HG02763 (cell line): ENCODE data around the gene SMR3A.
A peak's percentile ranks its signal among the peaks of the same experiment; 100 is the strongest.

ENCODE experiments used
- ATAC-seq: cut with Tn5 transposase; IDR thresholded peaks from one replicate; pipeline ENCODE4 v1.9.1; 2021; ENCODE audit warnings: mild to moderate bottlenecking, moderate library complexity; ENCODE audit not compliant: unreplicated experiment

Gene SMR3A

GRCh38 chr4:70360460-70360859 is at the start of gene SMR3A:
Gene SMR3A (plus strand): TSS chr4:70360760. CDS start chr4:70362116, 1,356 bp downstream.
- ATAC-seq = no peak

GRCh38 chr4:70313736-70314135 is 46.8 kb upstream of the SMR3A start:
- ATAC-seq = no peak

GRCh38 chr4:70315928-70316327 is 44.6 kb upstream of the SMR3A start:
- ATAC-seq = no peak

- ATAC-seq = no peak
These were observed 34.5 kb upstream of the SMR3A start for GRCh38 chr4:70326052-70326451.

GRCh38 chr4:70334681-70335080 is 25.9 kb upstream of the SMR3A start, which contains the start of gene CABS1:
Gene CABS1 (plus strand): TSS chr4:70334981. CDS start chr4:70335040, 59 bp downstream.
- no peak for ATAC-seq

- no peak for ATAC-seq
These were observed 24.5 kb upstream of the SMR3A start for GRCh38 chr4:70336043-70336442.

GRCh38 chr4:70337886-70338420 is 22.6 kb upstream of the SMR3A start:
- no peak for ATAC-seq

GRCh38 chr4:70356185-70356584 is 4.4 kb upstream of the SMR3A start:
- no peak for ATAC-seq

- ATAC-seq = no peak
These were observed 1.4 kb upstream of the SMR3A start for GRCh38 chr4:70359115-70359661.

GRCh38 chr4:70364002-70364401 is 3.4 kb downstream of the SMR3A start:
- ATAC-seq = no peak

- no peak for ATAC-seq
These were observed 4.9 kb downstream of the SMR3A start for GRCh38 chr4:70365479-70365878.

GRCh38 chr4:70367813-70368212 is 7.3 kb downstream of the SMR3A start:
- ATAC-seq = no peak

GRCh38 chr4:70371987-70372386 is 11.4 kb downstream of the SMR3A start:
- no peak for ATAC-seq

- ATAC-seq = no peak
These were observed 12.2 kb downstream of the SMR3A start for GRCh38 chr4:70372760-70373159.

- ATAC-seq = no peak
These were observed 20.0 kb downstream of the SMR3A start for GRCh38 chr4:70380578-70380977.

GRCh38 chr4:70382691-70383181 is 22.2 kb downstream of the SMR3A start, which contains the start of gene SMR3B:
Gene SMR3B (plus strand): TSS chr4:70383131. CDS start chr4:70384511, 1,380 bp downstream.
- ATAC-seq = no peak

GRCh38 chr4:70392057-70392776 is 31.7 kb downstream of the SMR3A start:
- peak; percentile 57 for ATAC-seq

- no peak for ATAC-seq
These were observed 37.0 kb downstream of the SMR3A start, which contains the start of gene OPRPN for GRCh38 chr4:70397580-70397979. Gene OPRPN (plus strand): TSS chr4:70397940. CDS start chr4:70399286, 1,346 bp downstream.

GRCh38 chr4:70399319-70399718 is 38.8 kb downstream of the SMR3A start:
- no peak for ATAC-seq

GRCh38 chr4:70402762-70403161 is 42.2 kb downstream of the SMR3A start:
- peak; percentile 43 for ATAC-seq

GRCh38 chr4:70405765-70406164 is 45.2 kb downstream of the SMR3A start:
- ATAC-seq = no peak
